SK-N-SH treated with all-trans-retinoic acid at 6 μM for 48 hours (cell line): ENCODE measurements around the gene RFNG.

Experiments
- ATAC-seq: fragments of 200-7000 bp; cut with Tn5 transposase; 3 replicates; pipeline ENCODE4 v1.9.1; 2020; ENCODE audit warnings: mild to moderate bottlenecking, moderate library complexity
- ZFP30 ChIP-seq: fragments of 450-650 bp; formaldehyde crosslinking; IDR thresholded peaks from 2 replicates; pipeline ENCODE4 v1.5.0; 2022; ENCODE audit warnings: mild to moderate bottlenecking, moderate library complexity

Gene RFNG

GRCh38 chr17:81998212-81998611 lies 53.4 kb downstream of the RFNG start:
- no peak for ATAC-seq
- no peak for TF ChIP-seq ZFP30 (CRISPR knock-in tag)
- TF ChIP-seq, all 23 proteins: peak for 0
